ENCODE data around the gene MYO1D.

DNA sequence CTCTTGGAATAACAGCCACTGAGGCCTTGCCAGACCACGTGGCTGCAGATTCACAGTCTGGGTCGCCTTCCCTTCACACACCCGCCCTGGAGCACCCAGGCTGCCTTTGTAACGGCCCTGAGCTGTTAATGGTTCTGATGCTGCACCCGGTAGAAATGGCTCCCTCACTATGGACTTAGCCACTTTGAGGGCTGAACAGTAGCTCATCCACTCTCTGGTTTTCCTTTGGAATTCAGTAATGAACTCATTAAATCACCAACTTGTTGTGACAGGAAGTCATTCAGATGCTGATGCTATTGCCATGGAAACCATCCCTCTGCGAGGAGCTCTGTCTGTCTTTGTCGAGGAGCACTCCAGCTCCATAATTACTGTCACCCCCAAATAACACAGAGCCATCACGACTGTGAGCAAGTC, 330.9 kb downstream of the MYO1D start:
- no peak for TF ChIP-seq ZBTB7A (IDR thresholded peaks at IDR 0.05; ENCODE audit: low read depth)
- no peak for TF ChIP-seq REST (IDR thresholded peaks at IDR 0.05; ENCODE audit: low read depth)
- no peak for TF ChIP-seq RAD21 (IDR thresholded peaks at IDR 0.05; ENCODE audit: low read depth)
- TF ChIP-seq TCF12 (IDR thresholded peaks at IDR 0.05; ENCODE audit: low read depth), result no peak
- no peak for TF ChIP-seq EP300 (IDR thresholded peaks at IDR 0.05; ENCODE audit: borderline replicate concordance)
- TF ChIP-seq EGR1 (IDR thresholded peaks at IDR 0.05), result no peak
- TF ChIP-seq CREB1 (IDR thresholded peaks at IDR 0.05; ENCODE audit: low read depth), result no peak
- TF ChIP-seq USF1 (IDR thresholded peaks at IDR 0.05), result no peak
- TF ChIP-seq YY1 (IDR thresholded peaks at IDR 0.05; ENCODE audit: low read depth), result no peak
- TF ChIP-seq FOXM1 (IDR thresholded peaks at IDR 0.05; ENCODE audit: borderline replicate concordance, low read depth), result no peak
- TF ChIP-seq TAF1 (IDR thresholded peaks at IDR 0.05; ENCODE audit: low read depth), result no peak
- TF ChIP-seq, protein P1, sequence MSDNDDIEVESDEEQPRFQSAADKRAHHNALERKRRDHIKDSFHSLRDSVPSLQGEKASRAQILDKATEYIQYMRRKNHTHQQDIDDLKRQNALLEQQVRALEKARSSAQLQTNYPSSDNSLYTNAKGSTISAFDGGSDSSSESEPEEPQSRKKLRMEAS (IDR thresholded peaks at IDR 0.05), result no peak

All from Ishikawa (cell line).